Ovary (tissue), 9 donors: ENCODE data around the gene PLAGL2. TPM values are rescaled to one million over a fixed set of nuclear protein-coding genes. Genes with fewer than 3 reads are reported as not detected.

Experiments used
- DNase-seq, 5 donors: peaks; one replicate each; pipeline ENCODE4 v3.0.0-alpha.2; 2019 to 2020
- H3K27ac ChIP-seq, 2 donors: fragments of 200-600 bp; one replicate each; pipeline versions ENCODE4 v1.5.1 to v1.8.0; 2019 to 2022
- H3K27me3 ChIP-seq: fragments of 200-600 bp; one replicate; pipeline ENCODE4 v1.8.0; 2022
- H3K36me3 ChIP-seq: fragments of 200-600 bp; sonication (generic); one replicate; pipeline ENCODE4 v1.5.1; 2019
- H3K4me1 ChIP-seq: one replicate; pipeline ENCODE4 v1.8.1; 2013; ENCODE audit warnings: mild to moderate bottlenecking, moderate library complexity; ENCODE audit not compliant: insufficient read depth
- H3K4me3 ChIP-seq: fragments of 200-600 bp; sonication (generic); one replicate; pipeline ENCODE4 v1.5.1; 2017
- H3K9me3 ChIP-seq, 2 donors: fragments of 200-600 bp in 1 of 2; sonication (generic) in 1 of 2; one replicate each; pipeline versions ENCODE4 v1.5.1 to v1.8.1; 2013 to 2019; ENCODE audit warnings: mild to moderate bottlenecking in 1 of 2, moderate library complexity in 1 of 2
- CTCF ChIP-seq, 3 donors: fragments of 450-650 bp in 2 of 3; fragments of 200-600 bp in 1 of 3; IDR thresholded peaks; one replicate each; pipeline versions ENCODE4 v1.5.1 to v1.8.0; 2016 to 2022; ENCODE audit warnings: antibody characterized with exemption in 3 of 3, mild to moderate bottlenecking in 1 of 3
- EP300 ChIP-seq: sonication (generic); formaldehyde crosslinking; IDR thresholded peaks from one replicate; pipeline ENCODE4 v1.6.1; 2017; ENCODE audit warnings: antibody characterized with exemption
- POLR2A ChIP-seq: fragments of 450-650 bp; IDR thresholded peaks from one replicate; pipeline ENCODE4 v1.6.1; 2017; ENCODE audit warnings: antibody characterized with exemption, mild to moderate bottlenecking, moderate library complexity
- WGBS, 3 donors: extraction: QIAGEN DNeasy Blood & Tissue Kit in 1 of 3; methylation state at CpG; one replicate each; pipeline versions ENCODE4 v1.1.5 to v1.1.7; 2013 to 2017; 5-methylcytosine and 5-hydroxymethylcytosine counted together
- intact Hi-C, 4 donors: fragments of 100-400 bp; cut with DNase I; formaldehyde crosslinking; loops; one replicate each; pipeline versions ENCODE4 v1.11.0 to v1.15.1; 2022 to 2023
- polyA plus RNA-seq, 2 donors: library from polyadenylated mRNA; stranded (reverse); fragments of 200-250 nt in 1 of 2; fragments of 350-450 nt in 1 of 2; fragmentation: Illumina TruSeq in 1 of 2; extraction: RNeasy Lipid Tissue Mini Kit (QIAGEN cat#74804) in 1 of 2; gene quantifications; one replicate each; pipeline ENCODE4 v1.2.3, GENCODE V29; 2013 to 2014
- total RNA-seq, 7 donors: library from RNA; depleted of rRNA in 2 of 7; stranded (reverse); fragments of >200 nt in 2 of 7; fragmentation: NEBNext Ultra II Directional in 3 of 7; extraction: Animal tissue kit (Norgen Biotek cat#: 25700) in 3 of 7; gene quantifications; one replicate each; pipeline versions ENCODE4 v1.1.0 to v1.2.4, GENCODE V29; 2016 to 2023
- donor health status: DM: no; HTN: no; CAD: no; lungs with moderate emphysema.
- donor health status: DM: no; HTN: no; CAD: no.
- donor health status: Bipolar disorder and iron deficiency.
- donor health status: DM: yes; HTN: yes; CAD: no.
- donor health status: DM: no; HTN: no; CAD: no.
- donor health status: DM: yes; HTN: yes; CAD: no.

The PLAGL2 gene
- total and polyA plus RNA-seq, 9 donors, result 5.4 to 21.8 (median 14.7) TPM

DNA sequence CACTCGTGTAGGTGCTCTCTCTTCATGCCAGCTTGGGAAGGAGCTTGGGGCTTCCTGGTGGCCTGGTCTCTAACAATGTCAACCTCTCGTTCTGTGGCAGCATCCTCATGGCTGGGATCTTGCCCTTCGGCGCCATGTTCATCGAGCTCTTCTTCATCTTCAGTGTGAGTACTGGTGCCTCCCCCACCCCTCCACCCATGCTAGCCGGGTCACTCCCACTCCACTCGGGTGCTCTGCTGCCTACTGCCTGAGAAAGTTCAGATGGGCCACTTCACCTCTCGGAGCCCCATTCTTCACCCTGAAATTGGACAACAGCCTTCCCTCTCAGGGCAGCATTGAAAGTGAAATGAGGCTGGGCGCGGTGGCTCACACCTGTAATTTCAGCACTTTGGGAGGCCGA is 49.2 kb downstream of the PLAGL2 start:
- H3K36me3 ChIP-seq, result no peaks in the 10 kb centered on the region
- H3K27ac ChIP-seq, result no peak overlapping the region
- TF ChIP-seq CTCF (IDR thresholded peaks at IDR 0.05), result no peak
- no peak for TF ChIP-seq POLR2A
- TF ChIP-seq EP300, result no peak
- intact Hi-C loops, result no loop called here
- 90 to 94% (median 93%) methylated on average over 11 of the region's 11 CpGs for WGBS, 3 donors
- no peaks in the 10 kb centered on the region for H3K9me3 ChIP-seq
- DNase-seq, result peak in 2 of 5 donors; percentile 17 to 18
- no peaks in the 10 kb centered on the region for H3K27me3 ChIP-seq
- no peaks in the 10 kb centered on the region for H3K4me1 ChIP-seq
- H3K4me3 ChIP-seq, result no peak overlapping the region

GRCh38 chr20:32157611-32158010 is 49.9 kb downstream of the PLAGL2 start:
- Histone ChIP-seq H3K27me3 (no peaks in the 10 kb centered on the region), H3K4me3 (no peak overlapping the region), H3K4me1 (no peaks in the 10 kb centered on the region), H3K9me3 (no peaks in the 10 kb centered on the region), H3K27ac (no peak overlapping the region), H3K36me3 (no peaks in the 10 kb centered on the region)
- peak in 2 of 5 donors; percentile 17 to 26 for DNase-seq
- TF ChIP-seq EP300, result no peak
- TF ChIP-seq CTCF (IDR thresholded peaks at IDR 0.05), result no peak
- TF ChIP-seq POLR2A, result no peak
- WGBS, 3 donors, result 91 to 92% (median 92%) methylated on average over 14 of the region's 14 CpGs
- intact Hi-C loops, result no loop called here

DNA sequence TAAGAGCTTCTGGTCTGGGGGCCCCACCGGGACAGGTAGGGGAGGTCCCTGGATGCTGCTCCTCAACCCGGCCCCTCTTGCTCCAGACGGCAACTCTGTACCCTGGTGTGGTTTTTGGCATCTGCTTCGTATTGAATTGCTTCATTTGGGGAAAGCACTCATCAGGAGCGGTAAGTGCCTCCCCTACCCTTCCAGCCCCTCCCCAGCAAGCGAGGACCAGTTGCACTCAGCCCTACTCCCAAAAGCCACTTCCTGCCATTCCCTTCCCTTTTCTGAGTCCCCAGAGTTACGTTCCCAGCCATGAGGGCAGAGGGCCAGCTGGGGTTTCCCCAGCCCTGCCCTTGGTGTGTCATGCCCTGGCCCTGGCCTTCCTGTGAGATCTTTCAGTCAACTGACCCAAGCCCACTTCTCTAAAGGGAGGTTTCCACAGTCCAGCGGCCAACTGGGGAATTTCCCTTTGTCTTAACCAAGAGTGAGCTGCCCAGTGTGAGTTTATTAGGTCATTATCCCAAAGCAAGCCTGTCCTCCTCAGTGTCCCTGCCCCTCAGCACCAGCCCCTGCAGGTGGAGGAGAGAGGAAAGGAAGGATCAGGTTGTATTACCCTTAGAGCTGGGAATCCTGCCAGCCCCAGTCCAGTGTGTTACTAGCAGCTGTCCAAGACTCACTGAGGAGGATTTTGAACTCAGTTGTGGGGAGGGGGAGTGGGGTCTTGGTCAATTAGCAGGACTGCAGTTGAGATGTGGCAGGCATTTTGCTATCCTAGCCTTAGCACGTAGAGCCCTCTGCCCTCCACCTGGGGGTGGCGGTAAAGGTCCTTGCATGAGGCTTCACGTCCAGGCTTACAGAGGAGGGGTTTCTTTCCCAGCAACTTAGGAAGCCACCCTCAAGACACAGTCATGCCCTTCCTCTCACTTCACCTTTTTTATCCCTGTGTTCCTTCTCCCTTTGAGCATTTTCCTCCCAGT is 52.2 kb downstream of the PLAGL2 start:
- Histone ChIP-seq H3K4me3 (no peak overlapping the region), H3K27ac (no peak overlapping the region), H3K4me1 (no peaks in the 10 kb centered on the region), H3K27me3 (no peaks in the 10 kb centered on the region), H3K9me3 (no peaks in the 10 kb centered on the region), H3K36me3 (no peaks in the 10 kb centered on the region)
- WGBS, 3 donors, result 44 to 50% (median 47%) methylated on average over 11 of the region's 11 CpGs
- peak; percentile 47 to 70 (median 51) for DNase-seq
- intact Hi-C loops, result no loop called here
- TF ChIP-seq POLR2A (no peak), EP300 (no peak), CTCF (IDR thresholded peaks at IDR 0.05) (no peak)

DNA sequence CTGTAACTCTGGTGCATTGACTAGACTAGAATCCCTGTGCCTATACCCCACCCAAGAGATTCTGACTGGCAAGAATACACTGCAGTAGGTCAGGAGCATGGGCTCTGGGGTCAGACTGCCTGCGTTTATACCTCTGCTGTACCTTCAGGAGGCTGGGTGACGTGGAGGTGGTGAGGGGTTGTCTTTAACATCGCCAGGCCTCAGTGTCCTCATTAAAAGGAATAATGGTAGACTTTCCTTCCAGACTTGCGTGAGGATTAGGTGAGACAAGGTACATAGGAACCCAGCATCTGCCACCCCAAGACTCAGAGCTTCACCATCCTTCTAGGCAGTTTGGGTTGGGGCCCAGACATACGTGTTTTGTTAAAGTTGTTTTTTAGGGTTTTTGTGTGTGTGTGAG is 53.8 kb downstream of the PLAGL2 start:
- Histone ChIP-seq H3K36me3 (no peaks in the 10 kb centered on the region), H3K9me3 (no peaks in the 10 kb centered on the region), H3K27me3 (no peaks in the 10 kb centered on the region), H3K4me1 (no peaks in the 10 kb centered on the region), H3K27ac (no peak overlapping the region), H3K4me3 (no peak overlapping the region)
- intact Hi-C loops, result no loop called here
- TF ChIP-seq EP300, result no peak
- peak in 2 of 5 donors; percentile 4 to 10 for DNase-seq
- 89 to 97% (median 94%) methylated on average over 5 of the region's 5 CpGs for WGBS, 3 donors

DNA sequence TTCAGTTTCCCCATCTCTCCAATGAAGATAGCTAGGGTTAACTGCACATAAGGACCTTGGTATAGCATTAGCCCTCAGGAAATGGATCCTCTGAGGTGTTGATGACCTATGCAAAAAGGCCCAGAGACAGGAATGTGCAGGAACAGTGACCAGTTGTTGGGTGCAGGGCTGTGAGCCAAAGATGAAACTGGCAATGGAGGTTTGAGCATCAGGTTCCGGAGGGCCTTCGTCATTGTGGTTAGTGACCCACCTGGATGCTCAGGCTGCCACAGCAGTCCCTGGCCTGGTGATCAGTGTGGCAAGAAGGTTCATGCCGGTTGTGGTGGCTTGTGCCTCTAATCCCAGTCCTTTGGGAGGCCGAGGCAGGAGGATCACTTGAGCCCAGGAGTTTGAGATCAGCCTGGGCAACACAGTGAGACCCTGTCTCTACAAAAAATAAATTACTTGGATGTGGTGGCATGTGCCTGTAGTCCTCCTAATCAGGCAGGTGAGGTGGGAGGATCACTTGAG is 54.3 kb downstream of the PLAGL2 start:
- Histone ChIP-seq H3K9me3 (no peaks in the 10 kb centered on the region), H3K4me3 (no peak overlapping the region), H3K36me3 (no peaks in the 10 kb centered on the region)

More for the DNA sequence above, 54.3 kb downstream of the PLAGL2 start:
- Histone ChIP-seq H3K27ac (no peak overlapping the region), H3K4me1 (no peaks in the 10 kb centered on the region), H3K27me3 (no peaks in the 10 kb centered on the region)
- 92 to 93% (median 93%) methylated on average over 4 of the region's 4 CpGs for WGBS, 3 donors
- DNase-seq, result peak in 2 of 5 donors; percentile 9 to 12
- intact Hi-C loops, result no loop called here
- no peak for TF ChIP-seq POLR2A
- TF ChIP-seq EP300, result no peak
